Cardiac muscle cell (in vitro differentiated cells and primary cell): ENCODE data around the gene ANXA2R. TPM values are rescaled to one million over a fixed set of nuclear protein-coding genes. Genes with fewer than 3 reads are reported as not detected.

Experiments
- DNase-seq, 2 donors: peaks; one replicate each; pipeline versions ENCODE4 v3.0.0 to v3.0.0-alpha.2; 2010 to 2017; ENCODE audit warnings: low read depth in 1 of 2, low spot score in 1 of 2
- H3K27ac ChIP-seq: fragments of 200-600 bp; sonication (generic); 2 replicates; pipeline ENCODE4 v1.5.1; 2016
- H3K27me3 ChIP-seq: fragments of 200-600 bp; sonication (generic); 2 replicates; pipeline ENCODE4 v1.6.0; 2016; ENCODE audit warnings: control low read depth
- H3K36me3 ChIP-seq: fragments of 200-600 bp; sonication (generic); 2 replicates; pipeline ENCODE4 v1.5.1; 2016; ENCODE audit warnings: control low read depth
- H3K4me1 ChIP-seq: fragments of 200-600 bp; sonication (generic); 2 replicates; pipeline ENCODE4 v1.8.1; 2017; ENCODE audit warnings: low read depth, mild to moderate bottlenecking, mixed run types
- H3K4me3 ChIP-seq: fragments of 200-600 bp; sonication (generic); 2 replicates; pipeline ENCODE4 v1.5.1; 2016; ENCODE audit warnings: mild to moderate bottlenecking
- H3K9me3 ChIP-seq: fragments of 200-600 bp; sonication (generic); 2 replicates; pipeline ENCODE4 v1.5.1; 2017; ENCODE audit warnings: low read depth, mild to moderate bottlenecking, control low read depth
- polyA plus RNA-seq: library from polyadenylated mRNA; unstranded; fragments of >200 nt; fragmentation: Nextera tagmentation; extraction: Ambion mirVana; gene quantifications from 2 replicates; pipeline ENCODE4 v1.2.1, GENCODE V29; 2016
- total RNA-seq: library from RNA; depleted of rRNA; stranded (reverse); fragments of >200 nt; gene quantifications from 2 replicates; pipeline ENCODE4 v1.2.3, GENCODE V29; 2016
- TF ChIP-seq, protein P1 (sequence below): IDR thresholded peaks from 2 replicates; pipeline ENCODE4 v1.5.1; 2012; ENCODE audit warnings: low read depth, mild to moderate bottlenecking, low read length

The ANXA2R gene
- total and polyA plus RNA-seq, 2 experiments from 2014 or later, result 0.43 to 0.63 TPM

DNA sequence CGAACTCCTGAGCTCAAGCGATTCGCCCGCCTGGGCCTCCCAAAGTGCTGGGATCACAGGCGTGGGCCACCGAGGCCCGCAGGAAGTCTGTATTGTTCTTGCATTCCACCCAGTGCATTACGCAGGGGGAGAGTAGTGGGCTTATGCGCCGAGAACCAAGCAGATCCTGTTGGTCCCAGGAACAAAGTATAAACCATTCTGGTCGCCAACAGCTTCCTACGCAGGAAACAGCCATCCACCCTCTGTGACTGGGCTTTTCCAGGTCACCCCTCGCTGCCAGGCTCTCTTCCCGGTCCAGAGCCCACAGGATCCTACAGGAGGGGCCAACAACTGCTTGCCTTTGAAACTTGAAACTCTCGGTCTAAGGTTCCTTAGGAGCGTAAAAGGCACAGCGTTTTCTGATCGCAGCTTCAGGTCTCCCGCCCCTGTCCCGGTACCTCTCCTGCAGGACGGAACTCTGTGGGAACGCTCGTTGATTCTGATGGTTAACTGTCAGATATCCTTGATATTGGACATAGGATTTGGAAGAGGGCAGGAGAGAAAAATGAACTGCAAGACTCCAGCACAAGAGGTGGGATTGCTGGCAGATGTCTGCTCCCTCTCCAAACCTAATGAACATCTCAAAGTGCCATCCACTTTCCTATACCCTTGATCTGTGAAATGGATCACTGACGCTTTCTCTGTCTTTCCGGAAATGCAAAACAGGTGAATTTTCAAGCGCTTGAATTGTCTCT lies 4.2 kb upstream of the ANXA2R start:
- TF ChIP-seq, protein P1, sequence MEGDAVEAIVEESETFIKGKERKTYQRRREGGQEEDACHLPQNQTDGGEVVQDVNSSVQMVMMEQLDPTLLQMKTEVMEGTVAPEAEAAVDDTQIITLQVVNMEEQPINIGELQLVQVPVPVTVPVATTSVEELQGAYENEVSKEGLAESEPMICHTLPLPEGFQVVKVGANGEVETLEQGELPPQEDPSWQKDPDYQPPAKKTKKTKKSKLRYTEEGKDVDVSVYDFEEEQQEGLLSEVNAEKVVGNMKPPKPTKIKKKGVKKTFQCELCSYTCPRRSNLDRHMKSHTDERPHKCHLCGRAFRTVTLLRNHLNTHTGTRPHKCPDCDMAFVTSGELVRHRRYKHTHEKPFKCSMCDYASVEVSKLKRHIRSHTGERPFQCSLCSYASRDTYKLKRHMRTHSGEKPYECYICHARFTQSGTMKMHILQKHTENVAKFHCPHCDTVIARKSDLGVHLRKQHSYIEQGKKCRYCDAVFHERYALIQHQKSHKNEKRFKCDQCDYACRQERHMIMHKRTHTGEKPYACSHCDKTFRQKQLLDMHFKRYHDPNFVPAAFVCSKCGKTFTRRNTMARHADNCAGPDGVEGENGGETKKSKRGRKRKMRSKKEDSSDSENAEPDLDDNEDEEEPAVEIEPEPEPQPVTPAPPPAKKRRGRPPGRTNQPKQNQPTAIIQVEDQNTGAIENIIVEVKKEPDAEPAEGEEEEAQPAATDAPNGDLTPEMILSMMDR, result no peak
- DNase-seq, result peak in 1 of 2 donors; percentile 45
- Histone ChIP-seq H3K4me1 (peaks cover 12% of the 10 kb centered on the region), H3K36me3 (no peaks in the 10 kb centered on the region), H3K27ac (no peak overlapping the region), H3K9me3 (no peaks in the 10 kb centered on the region), H3K4me3 (peak overlapping the region; percentile 14), H3K27me3 (peaks cover 79% of the 10 kb centered on the region)

DNA sequence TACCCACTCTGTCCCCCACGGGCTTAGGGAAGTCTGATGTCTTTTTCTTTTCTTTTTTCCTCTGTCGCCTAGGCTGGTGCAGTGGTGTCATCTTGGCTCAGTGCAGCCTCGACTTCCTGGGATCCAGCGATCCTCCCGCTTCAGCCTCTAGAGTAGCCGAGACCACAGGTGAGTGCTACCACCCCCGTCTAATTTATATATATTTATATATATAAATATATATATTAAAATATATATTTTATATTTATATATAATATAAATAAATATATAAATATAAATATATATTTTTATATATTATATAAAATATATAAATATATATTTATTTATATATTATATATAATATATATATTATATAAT lies 3.3 kb upstream of the ANXA2R start:
- H3K27me3 ChIP-seq, result peaks cover 89% of the 10 kb centered on the region
- TF ChIP-seq, protein P1, result no peak
- no peak for DNase-seq
- H3K4me3 ChIP-seq, result peak overlapping the region; percentile 42
- no peak overlapping the region for H3K27ac ChIP-seq
- H3K9me3 ChIP-seq, result no peaks in the 10 kb centered on the region
- peaks cover 12% of the 10 kb centered on the region for H3K4me1 ChIP-seq
- H3K36me3 ChIP-seq, result no peaks in the 10 kb centered on the region

DNA sequence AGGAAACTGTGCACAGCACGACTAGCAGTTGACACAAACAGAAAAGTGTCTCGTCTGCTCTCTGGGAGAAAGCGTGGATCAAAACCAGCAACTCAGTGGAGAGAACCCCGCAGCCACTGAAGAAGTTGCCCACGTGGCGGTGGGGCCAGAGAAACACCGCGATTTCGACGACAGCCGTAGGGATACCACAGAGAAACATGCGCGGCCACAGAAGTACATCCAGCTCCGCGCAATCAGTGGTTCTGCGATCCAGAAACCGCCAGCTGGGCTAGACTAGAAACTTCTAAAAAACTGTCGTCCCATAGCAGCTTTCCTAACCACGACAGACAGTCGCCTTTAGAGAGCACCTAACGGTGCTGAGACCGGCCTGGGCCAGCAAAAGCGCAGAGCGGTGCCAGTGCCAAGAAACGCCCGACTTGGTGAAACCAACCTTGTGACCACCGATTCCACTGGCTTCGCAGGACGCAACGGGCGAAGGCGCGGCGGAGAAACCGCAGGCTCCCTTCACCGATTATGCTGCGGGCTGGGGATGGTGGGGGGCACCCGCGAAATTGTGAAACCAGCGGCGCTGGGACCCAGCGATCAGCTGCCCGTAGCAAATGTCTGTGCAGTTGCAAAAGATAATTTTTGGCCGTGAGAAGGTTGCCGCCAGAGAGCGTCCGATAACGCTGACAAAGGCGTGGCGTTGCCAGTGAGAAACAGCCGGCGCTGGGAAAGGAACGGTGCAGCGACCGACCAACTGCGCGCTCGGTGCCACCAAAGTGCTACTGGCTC lies 2.7 kb upstream of the ANXA2R start:
- H3K4me3 ChIP-seq, result peak overlapping the region; percentile 42
- H3K9me3 ChIP-seq, result no peaks in the 10 kb centered on the region
- H3K4me1 ChIP-seq, result peaks cover 12% of the 10 kb centered on the region
- H3K27ac ChIP-seq, result no peak overlapping the region
- TF ChIP-seq, protein P1, result peak; percentile 18
- peaks cover 93% of the 10 kb centered on the region for H3K27me3 ChIP-seq
- peak; percentile 59 to 76 for DNase-seq
- no peaks in the 10 kb centered on the region for H3K36me3 ChIP-seq

DNA sequence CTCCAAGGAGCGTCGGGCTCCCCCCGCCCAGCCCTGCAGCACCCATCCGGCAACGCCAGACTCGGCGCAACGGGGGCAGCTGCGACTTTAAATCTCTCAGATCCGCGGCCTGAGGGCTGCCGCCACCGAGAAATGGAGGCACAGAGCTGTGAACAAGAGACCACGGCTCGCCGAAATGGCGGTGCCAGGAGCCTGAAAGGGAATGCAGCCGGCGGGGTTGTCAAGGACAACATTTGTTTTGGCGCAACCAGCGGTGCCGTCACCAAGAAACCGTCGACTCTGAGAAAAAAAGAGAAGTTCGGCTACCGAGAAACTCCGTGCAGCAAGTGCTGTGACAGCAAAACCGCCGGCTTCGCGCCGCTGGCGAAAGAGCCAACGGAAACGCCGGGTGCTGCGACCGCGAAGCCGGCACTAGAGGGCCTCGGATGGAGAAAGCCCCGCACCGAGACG lies 2.1 kb upstream of the ANXA2R start:
- Histone ChIP-seq H3K36me3 (no peaks in the 10 kb centered on the region), H3K27ac (no peak overlapping the region), H3K4me1 (peaks cover 12% of the 10 kb centered on the region), H3K27me3 (peaks cover 95% of the 10 kb centered on the region), H3K9me3 (no peaks in the 10 kb centered on the region), H3K4me3 (peak overlapping the region; percentile 42)
- TF ChIP-seq, protein P1, result peak; percentile 21
- peak; percentile 73 to 75 for DNase-seq

DNA sequence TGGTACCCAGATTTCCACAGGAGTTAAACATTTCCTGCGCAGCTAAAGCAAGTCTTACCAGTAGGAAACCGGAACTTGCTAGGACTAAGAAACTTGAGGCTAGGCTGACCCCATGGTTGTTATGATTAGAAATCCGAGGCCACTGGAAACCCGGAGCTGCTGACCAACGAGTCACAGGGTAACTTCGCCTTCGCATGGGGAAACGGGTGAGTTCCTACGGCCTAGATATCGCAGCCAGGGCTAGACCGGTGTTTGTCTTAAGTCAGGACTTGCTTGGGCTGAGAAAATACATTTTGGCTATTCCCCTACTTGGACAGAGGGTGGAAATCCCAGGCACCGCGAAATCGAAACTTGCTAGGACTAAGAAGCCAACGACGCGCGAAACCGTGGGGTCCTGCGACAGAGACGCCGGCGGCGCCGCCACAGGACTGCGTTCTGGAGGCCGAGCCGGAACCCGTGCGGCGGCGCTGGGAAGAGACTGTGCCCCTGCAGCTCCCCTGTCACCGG lies 1.6 kb upstream of the ANXA2R start:
- Histone ChIP-seq H3K27me3 (peaks cover 95% of the 10 kb centered on the region), H3K4me3 (peak overlapping the region; percentile 42), H3K9me3 (no peaks in the 10 kb centered on the region), H3K36me3 (no peaks in the 10 kb centered on the region), H3K27ac (no peak overlapping the region), H3K4me1 (peaks cover 12% of the 10 kb centered on the region)
- DNase-seq, result peak; percentile 72 to 83
- TF ChIP-seq, protein P1, result no peak
